ENCODE data around the gene SGCD.

SGCD gene

GRCh38 chr5:156378159-156378558 lies 51.2 kb downstream of the SGCD start:
- Mint-ChIP-seq H3K9me3 (no peaks in the 10 kb centered on the region), H3K4me1 (ENCODE audit: low read depth) (no peaks in the 10 kb centered on the region), H3K36me3 (ENCODE audit: low read depth) (no peaks in the 10 kb centered on the region), H3K27ac (no peak overlapping the region), H3K4me3 (no peak overlapping the region), H3K27me3 (ENCODE audit: low read depth) (no peaks in the 10 kb centered on the region)
- no peak for DNase-seq (ENCODE audit: low spot score)

GRCh38 chr5:156379206-156379605 lies 52.2 kb downstream of the SGCD start:
- Mint-ChIP-seq H3K36me3 (ENCODE audit: low read depth) (no peaks in the 10 kb centered on the region), H3K27me3 (ENCODE audit: low read depth) (no peaks in the 10 kb centered on the region), H3K27ac (no peak overlapping the region), H3K4me1 (ENCODE audit: low read depth) (no peaks in the 10 kb centered on the region), H3K4me3 (no peak overlapping the region), H3K9me3 (no peaks in the 10 kb centered on the region)
- no peak for DNase-seq (ENCODE audit: low spot score)

- Mint-ChIP-seq H3K27me3 (ENCODE audit: low read depth) (no peaks in the 10 kb centered on the region), H3K36me3 (ENCODE audit: low read depth) (no peaks in the 10 kb centered on the region), H3K4me3 (no peak overlapping the region), H3K27ac (no peak overlapping the region), H3K9me3 (no peaks in the 10 kb centered on the region), H3K4me1 (ENCODE audit: low read depth) (no peaks in the 10 kb centered on the region)
- DNase-seq (ENCODE audit: low spot score): no peak
Observed at GRCh38 chr5:156380848-156381247, 53.9 kb downstream of the SGCD start.

- DNase-seq (ENCODE audit: low spot score): no peak
- Mint-ChIP-seq H3K27ac (no peak overlapping the region), H3K36me3 (ENCODE audit: low read depth) (no peaks in the 10 kb centered on the region), H3K9me3 (no peaks in the 10 kb centered on the region), H3K4me1 (ENCODE audit: low read depth) (no peaks in the 10 kb centered on the region), H3K27me3 (ENCODE audit: low read depth) (no peaks in the 10 kb centered on the region), H3K4me3 (no peak overlapping the region)
Observed at GRCh38 chr5:156383510-156384265, 56.7 kb downstream of the SGCD start.

GRCh38 chr5:156385416-156385815 lies 58.5 kb downstream of the SGCD start:
- H3K9me3 Mint-ChIP-seq: no peaks in the 10 kb centered on the region

GRCh38 chr5:156386976-156387375 lies 60.0 kb downstream of the SGCD start:
- H3K4me1 Mint-ChIP-seq (ENCODE audit: low read depth): no peaks in the 10 kb centered on the region
- no peaks in the 10 kb centered on the region for H3K27me3 Mint-ChIP-seq (ENCODE audit: low read depth)
- DNase-seq (ENCODE audit: low spot score): no peak
- no peaks in the 10 kb centered on the region for H3K9me3 Mint-ChIP-seq
- H3K36me3 Mint-ChIP-seq (ENCODE audit: low read depth): no peaks in the 10 kb centered on the region
- H3K27ac Mint-ChIP-seq: no peak overlapping the region
- H3K4me3 Mint-ChIP-seq: no peak overlapping the region

More at GRCh38 chr5:156385416-156385815, 58.5 kb downstream of the SGCD start:
- Mint-ChIP-seq H3K27me3 (ENCODE audit: low read depth) (no peaks in the 10 kb centered on the region), H3K36me3 (ENCODE audit: low read depth) (no peaks in the 10 kb centered on the region), H3K27ac (no peak overlapping the region), H3K4me1 (ENCODE audit: low read depth) (no peaks in the 10 kb centered on the region), H3K4me3 (no peak overlapping the region)
- no peak for DNase-seq (ENCODE audit: low spot score)

GRCh38 chr5:156387391-156387790 lies 60.4 kb downstream of the SGCD start:
- Mint-ChIP-seq H3K4me3 (no peak overlapping the region), H3K9me3 (no peaks in the 10 kb centered on the region), H3K27me3 (ENCODE audit: low read depth) (no peaks in the 10 kb centered on the region), H3K4me1 (ENCODE audit: low read depth) (no peaks in the 10 kb centered on the region), H3K36me3 (ENCODE audit: low read depth) (no peaks in the 10 kb centered on the region), H3K27ac (no peak overlapping the region)
- no peak for DNase-seq (ENCODE audit: low spot score)

GRCh38 chr5:156388233-156388632 lies 61.3 kb downstream of the SGCD start:
- H3K4me1 Mint-ChIP-seq (ENCODE audit: low read depth): no peaks in the 10 kb centered on the region
- no peak overlapping the region for H3K4me3 Mint-ChIP-seq
- no peaks in the 10 kb centered on the region for H3K9me3 Mint-ChIP-seq
- no peaks in the 10 kb centered on the region for H3K36me3 Mint-ChIP-seq (ENCODE audit: low read depth)
- H3K27ac Mint-ChIP-seq: no peak overlapping the region
- DNase-seq (ENCODE audit: low spot score): no peak
- H3K27me3 Mint-ChIP-seq (ENCODE audit: low read depth): no peaks in the 10 kb centered on the region

- Mint-ChIP-seq H3K27ac (no peak overlapping the region), H3K9me3 (no peaks in the 10 kb centered on the region), H3K4me1 (ENCODE audit: low read depth) (no peaks in the 10 kb centered on the region)
Observed at GRCh38 chr5:156391139-156391538, 64.2 kb downstream of the SGCD start.

GRCh38 chr5:156393980-156394379 lies 67.0 kb downstream of the SGCD start:
- no peak overlapping the region for H3K4me3 Mint-ChIP-seq
- no peaks in the 10 kb centered on the region for H3K27me3 Mint-ChIP-seq (ENCODE audit: low read depth)
- H3K9me3 Mint-ChIP-seq: no peaks in the 10 kb centered on the region
- no peak for DNase-seq (ENCODE audit: low spot score)
- no peaks in the 10 kb centered on the region for H3K36me3 Mint-ChIP-seq (ENCODE audit: low read depth)
- H3K4me1 Mint-ChIP-seq (ENCODE audit: low read depth): no peaks in the 10 kb centered on the region
- no peak overlapping the region for H3K27ac Mint-ChIP-seq

More at GRCh38 chr5:156391139-156391538, 64.2 kb downstream of the SGCD start:
- H3K27me3 Mint-ChIP-seq (ENCODE audit: low read depth): no peaks in the 10 kb centered on the region
- no peak for DNase-seq (ENCODE audit: low spot score)
- H3K36me3 Mint-ChIP-seq (ENCODE audit: low read depth): no peaks in the 10 kb centered on the region
- no peak overlapping the region for H3K4me3 Mint-ChIP-seq

GRCh38 chr5:156394642-156395305 lies 67.8 kb downstream of the SGCD start:
- no peak overlapping the region for H3K27ac Mint-ChIP-seq

GRCh38 chr5:156395306-156395675 lies 68.3 kb downstream of the SGCD start:
- Mint-ChIP-seq H3K9me3 (no peaks in the 10 kb centered on the region), H3K36me3 (ENCODE audit: low read depth) (no peaks in the 10 kb centered on the region), H3K4me3 (no peak overlapping the region), H3K4me1 (ENCODE audit: low read depth) (no peaks in the 10 kb centered on the region), H3K27me3 (ENCODE audit: low read depth) (no peaks in the 10 kb centered on the region), H3K27ac (no peak overlapping the region)
- no peak for DNase-seq (ENCODE audit: low spot score)

More at GRCh38 chr5:156394642-156395305, 67.8 kb downstream of the SGCD start:
- no peaks in the 10 kb centered on the region for H3K9me3 Mint-ChIP-seq
- no peak for DNase-seq (ENCODE audit: low spot score)
- no peaks in the 10 kb centered on the region for H3K4me1 Mint-ChIP-seq (ENCODE audit: low read depth)
- no peaks in the 10 kb centered on the region for H3K27me3 Mint-ChIP-seq (ENCODE audit: low read depth)
- no peaks in the 10 kb centered on the region for H3K36me3 Mint-ChIP-seq (ENCODE audit: low read depth)
- no peak overlapping the region for H3K4me3 Mint-ChIP-seq

GRCh38 chr5:156396063-156396829 lies 69.3 kb downstream of the SGCD start:
- Mint-ChIP-seq H3K27me3 (ENCODE audit: low read depth) (no peaks in the 10 kb centered on the region), H3K4me3 (no peak overlapping the region), H3K9me3 (no peaks in the 10 kb centered on the region), H3K36me3 (ENCODE audit: low read depth) (no peaks in the 10 kb centered on the region), H3K27ac (no peak overlapping the region), H3K4me1 (ENCODE audit: low read depth) (no peaks in the 10 kb centered on the region)
- no peak for DNase-seq (ENCODE audit: low spot score)

- Mint-ChIP-seq H3K27ac (no peak overlapping the region), H3K4me1 (ENCODE audit: low read depth) (peaks cover under 1% of the 10 kb centered on the region), H3K36me3 (ENCODE audit: low read depth) (no peaks in the 10 kb centered on the region), H3K27me3 (ENCODE audit: low read depth) (no peaks in the 10 kb centered on the region), H3K9me3 (no peaks in the 10 kb centered on the region), H3K4me3 (no peak overlapping the region)
- no peak for DNase-seq (ENCODE audit: low spot score)
Observed at GRCh38 chr5:156396830-156397081, 69.8 kb downstream of the SGCD start.

All from T-helper 2 cell treated with Interferon-gamma antibody and Interleukin-4, amounts not matched to agents 5 μg/mL and 100 μg/mL, for 36 hours (primary cell).